NCI-H1092 (cell line): ENCODE measurements around the gene CTNNA1.
"Not testable (repeated sequence)": the region's sequence is repeated elsewhere in the genome, so short reads cannot be mapped to it uniquely, and the experiment has no call there.

Experiments
- DNase-seq: peaks from one replicate; lab custom pipeline; 2025; lab: John Stamatoyannopoulos, UW

Gene CTNNA1

GRCh38 chr5:138752951-138753793 is at the start of gene CTNNA1:
Gene CTNNA1 (plus strand): TSS chr5:138753425. CDS start chr5:138781925, 28,500 bp downstream.
- no peak for DNase-seq

GRCh38 chr5:138703777-138704176 is 49.4 kb upstream of the CTNNA1 start:
- DNase-seq, result not testable (repeated sequence)

- no peak for DNase-seq
Measured at GRCh38 chr5:138705007-138705406, 48.2 kb upstream of the CTNNA1 start.

GRCh38 chr5:138705567-138705966 is 47.7 kb upstream of the CTNNA1 start:
- DNase-seq, result no peak

- DNase-seq, result no peak
Measured at GRCh38 chr5:138706655-138707480, 46.4 kb upstream of the CTNNA1 start.

- no peak for DNase-seq
Measured at GRCh38 chr5:138708791-138709190, 44.4 kb upstream of the CTNNA1 start.

GRCh38 chr5:138709202-138709601 is 44.0 kb upstream of the CTNNA1 start:
- DNase-seq, result no peak

- DNase-seq, result no peak
Measured at GRCh38 chr5:138711087-138711486, 42.1 kb upstream of the CTNNA1 start.

GRCh38 chr5:138711811-138712210 is 41.4 kb upstream of the CTNNA1 start:
- no peak for DNase-seq

GRCh38 chr5:138712324-138712723 is 40.9 kb upstream of the CTNNA1 start:
- DNase-seq, result no peak

GRCh38 chr5:138712791-138713190 is 40.4 kb upstream of the CTNNA1 start:
- no peak for DNase-seq

GRCh38 chr5:138713247-138713646 is 40.0 kb upstream of the CTNNA1 start:
- DNase-seq, result no peak

- DNase-seq, result no peak
Measured at GRCh38 chr5:138714694-138715093, 38.5 kb upstream of the CTNNA1 start.

- DNase-seq, result not testable (repeated sequence)
Measured at GRCh38 chr5:138715931-138716432, 37.2 kb upstream of the CTNNA1 start.

GRCh38 chr5:138716456-138716924 is 36.7 kb upstream of the CTNNA1 start:
- no peak for DNase-seq

- DNase-seq, result no peak
Measured at GRCh38 chr5:138717399-138717798, 35.8 kb upstream of the CTNNA1 start.

- DNase-seq, result no peak
Measured at GRCh38 chr5:138719811-138720210, 33.4 kb upstream of the CTNNA1 start.

- no peak for DNase-seq
Measured at GRCh38 chr5:138720840-138721239, 32.4 kb upstream of the CTNNA1 start.

GRCh38 chr5:138721979-138722378 is 31.2 kb upstream of the CTNNA1 start:
- no peak for DNase-seq

- no peak for DNase-seq
Measured at GRCh38 chr5:138722544-138723177, 30.6 kb upstream of the CTNNA1 start.

GRCh38 chr5:138724470-138725146 is 28.6 kb upstream of the CTNNA1 start:
- DNase-seq, result no peak
